Epidermal melanocyte (primary cell): ENCODE measurements around the gene TGFBRAP1.
"Not testable (repeated sequence)": the region's sequence is repeated elsewhere in the genome, so short reads cannot be mapped to it uniquely, and the experiment has no call there.

Experiments used
- DNase-seq: peaks from one replicate; pipeline ENCODE4 v3.0.0; 2011; ENCODE audit warnings: low spot score; ENCODE audit not compliant: insufficient read length

TGFBRAP1 gene

GRCh38 chr2:105357122-105357521 is 27.6 kb upstream of the TGFBRAP1 start:
- DNase-seq: no peak

GRCh38 chr2:105344704-105345345 is 15.3 kb upstream of the TGFBRAP1 start:
- no peak for DNase-seq

GRCh38 chr2:105339414-105339813 is 9.9 kb upstream of the TGFBRAP1 start:
- no peak for DNase-seq

GRCh38 chr2:105338020-105338385 is 8.5 kb upstream of the TGFBRAP1 start:
- no peak for DNase-seq

GRCh38 chr2:105337122-105338019 is 7.8 kb upstream of the TGFBRAP1 start, which contains the start of gene C2orf49:
TSS of gene C2orf49 (plus strand) at chr2:105337540. CDS start at chr2:105337588, 48 bp downstream.
- peak; percentile 68 for DNase-seq

GRCh38 chr2:105336786-105337121 is 7.2 kb upstream of the TGFBRAP1 start:
- DNase-seq: no peak

- no peak for DNase-seq
Observed at GRCh38 chr2:105335469-105335868, 5.9 kb upstream of the TGFBRAP1 start.

GRCh38 chr2:105334211-105334610 is 4.7 kb upstream of the TGFBRAP1 start:
- DNase-seq: no peak

- DNase-seq: no peak
Observed at GRCh38 chr2:105330681-105331375, 1.3 kb upstream of the TGFBRAP1 start.

- DNase-seq: no peak
Observed at GRCh38 chr2:105329197-105329554, 359 bp downstream of the TGFBRAP1 start.

- DNase-seq: peak; percentile 52
Observed at GRCh38 chr2:105328281-105329196, 996 bp downstream of the TGFBRAP1 start.

- DNase-seq: no peak
Observed at GRCh38 chr2:105327690-105328089, 1.8 kb downstream of the TGFBRAP1 start.

GRCh38 chr2:105327271-105327670 is 2.3 kb downstream of the TGFBRAP1 start:
- not testable (repeated sequence) for DNase-seq

GRCh38 chr2:105325389-105325963 is 4.1 kb downstream of the TGFBRAP1 start:
- DNase-seq: no peak

GRCh38 chr2:105324732-105325131 is 4.8 kb downstream of the TGFBRAP1 start:
- peak; percentile 87 for DNase-seq

- no peak for DNase-seq
Observed at GRCh38 chr2:105324101-105324500, 5.4 kb downstream of the TGFBRAP1 start.

GRCh38 chr2:105323111-105323510 is 6.4 kb downstream of the TGFBRAP1 start:
- DNase-seq: no peak

GRCh38 chr2:105321875-105322646 is 7.5 kb downstream of the TGFBRAP1 start:
- DNase-seq: no peak

GRCh38 chr2:105320651-105321215 is 8.8 kb downstream of the TGFBRAP1 start:
- DNase-seq: no peak

- DNase-seq: no peak
Observed at GRCh38 chr2:105317937-105318336, 11.6 kb downstream of the TGFBRAP1 start.
